Activated T-cell treated with anti-CD3 and anti-CD28 coated beads, Interleukin-2, amount 50 U/mL, for 48 hours (primary cell): Measurements from ENCODE around the gene HNRNPF.
"Not testable (repeated sequence)": the region's sequence is repeated elsewhere in the genome, so short reads cannot be mapped to it uniquely, and the experiment has no call there.

Experiments used
- DNase-seq, 2 experiments: peaks; one replicate each; pipeline ENCODE4 v3.0.0-alpha.2; 2020

HNRNPF gene

DNA sequence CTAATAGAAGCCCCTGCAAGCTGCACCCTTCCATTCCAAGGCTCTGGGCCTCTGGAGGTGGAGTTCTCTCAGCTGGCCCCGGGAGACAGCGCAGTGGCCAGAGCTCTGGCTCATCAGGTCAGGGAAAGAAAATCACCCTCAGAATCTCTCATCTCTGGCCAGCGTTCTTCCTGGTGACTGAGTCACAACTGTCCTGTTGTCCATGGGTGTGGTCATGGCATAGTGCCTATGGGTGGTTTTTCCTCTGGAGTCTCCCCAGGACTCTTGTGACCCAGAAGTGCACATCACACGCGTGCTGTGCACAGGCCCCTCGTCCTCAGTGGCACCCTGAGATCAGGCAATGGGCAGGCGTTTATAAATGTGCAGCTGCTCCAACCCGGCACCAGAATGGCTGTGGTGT, 64.9 kb downstream of the HNRNPF start:
- DNase-seq = no peak

DNA sequence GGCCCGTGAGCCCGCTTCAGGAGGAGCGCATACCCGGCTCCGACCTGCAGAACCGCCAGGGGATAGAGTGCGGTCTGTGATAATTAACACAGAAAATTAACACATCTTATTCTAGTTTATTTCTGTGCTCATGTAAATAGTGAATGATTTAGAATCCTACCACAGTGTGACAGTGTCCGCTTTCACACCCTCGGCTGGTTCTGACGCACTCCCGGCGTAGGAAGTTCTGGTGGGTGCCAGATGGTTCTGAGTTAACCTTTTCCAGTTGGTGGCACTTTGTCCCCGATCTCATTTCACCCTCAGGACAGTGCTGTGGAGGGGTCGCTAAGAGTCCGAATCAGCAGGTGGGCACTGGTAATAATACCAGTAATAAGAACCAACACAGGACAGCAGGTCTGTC, 65.9 kb downstream of the HNRNPF start:
- no peak for DNase-seq

DNA sequence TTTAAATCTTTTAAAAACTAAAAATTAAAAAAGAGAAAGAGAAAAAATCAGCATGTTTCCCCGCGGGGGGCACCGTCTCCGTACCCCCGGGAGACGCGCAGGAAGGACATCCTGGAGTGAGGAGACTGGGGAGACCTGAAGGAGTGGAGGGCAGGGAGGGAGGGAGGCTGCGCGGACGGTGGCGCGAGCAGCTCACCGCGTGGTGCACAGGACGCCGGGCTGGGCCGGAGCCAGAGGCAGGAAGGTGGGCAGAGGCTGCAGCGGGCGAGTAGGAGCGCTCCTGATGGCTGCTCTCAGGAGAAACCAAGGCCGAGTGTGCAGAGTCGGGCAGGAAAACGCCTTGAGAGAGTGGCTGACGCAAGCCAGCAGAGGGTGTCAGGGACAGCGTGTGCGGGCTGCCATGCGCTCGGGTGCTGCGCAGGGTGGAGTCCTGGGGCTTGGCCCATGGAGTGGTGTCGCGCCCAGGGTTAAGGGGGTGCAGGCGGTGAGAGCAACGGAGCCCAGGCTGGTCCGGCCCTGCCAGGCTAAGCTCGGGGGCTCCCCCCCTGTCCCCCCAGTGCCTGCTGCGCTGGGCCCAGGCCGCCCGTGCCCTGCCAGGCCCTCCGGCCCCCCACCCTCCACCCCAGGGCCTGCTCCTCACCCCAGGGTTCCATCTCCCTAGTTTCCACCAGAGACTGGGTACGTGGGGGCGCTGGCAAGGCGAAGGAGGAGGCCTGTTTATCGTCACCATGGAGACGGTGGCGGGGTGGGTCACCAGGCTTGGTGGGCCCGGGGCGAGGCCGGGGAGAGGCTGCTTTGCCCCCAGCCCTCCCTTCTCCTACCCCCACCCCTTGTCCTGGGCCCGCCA, 66.5 kb downstream of the HNRNPF start:
- DNase-seq = no peak

DNA sequence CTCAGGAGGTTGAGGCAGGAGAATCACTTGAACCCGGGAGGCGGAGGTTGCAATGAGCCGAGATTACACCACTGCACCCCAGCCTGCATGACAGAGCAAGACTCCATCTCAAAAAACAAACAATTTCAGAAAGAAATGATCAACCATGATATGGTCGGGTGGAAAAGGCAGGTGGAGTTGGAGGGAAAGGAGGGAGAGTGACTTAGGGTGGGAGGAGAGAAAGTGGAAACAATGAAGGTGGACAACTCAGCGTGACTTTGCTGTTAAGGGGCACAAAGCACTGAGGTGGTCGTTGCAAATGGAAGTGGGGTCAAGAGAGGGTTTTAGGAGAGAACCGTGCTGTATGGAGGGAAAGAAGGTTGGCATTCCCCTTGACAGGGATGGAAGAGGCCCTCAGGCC, 67.5 kb downstream of the HNRNPF start:
- DNase-seq = no peak

DNA sequence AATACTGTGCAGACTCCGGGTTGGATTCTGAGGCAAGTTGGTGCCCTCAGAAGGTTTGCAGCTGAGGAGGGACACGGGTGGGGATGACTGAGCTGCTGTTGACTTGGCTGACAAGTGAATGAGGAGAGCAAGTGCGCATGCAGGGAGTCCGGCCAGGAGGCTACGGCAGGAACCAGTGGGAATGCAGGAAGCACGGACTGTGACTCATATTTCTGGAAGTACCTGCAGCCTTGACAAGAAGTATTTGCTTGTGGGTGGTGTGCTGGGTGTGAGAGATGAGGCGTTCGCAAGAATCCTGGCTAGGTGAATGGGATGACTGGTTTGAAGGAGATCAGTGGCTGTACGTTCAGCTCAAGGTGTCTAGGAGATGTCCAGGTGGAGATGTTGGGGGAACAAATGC, 68.4 kb downstream of the HNRNPF start:
- no peak for DNase-seq

DNA sequence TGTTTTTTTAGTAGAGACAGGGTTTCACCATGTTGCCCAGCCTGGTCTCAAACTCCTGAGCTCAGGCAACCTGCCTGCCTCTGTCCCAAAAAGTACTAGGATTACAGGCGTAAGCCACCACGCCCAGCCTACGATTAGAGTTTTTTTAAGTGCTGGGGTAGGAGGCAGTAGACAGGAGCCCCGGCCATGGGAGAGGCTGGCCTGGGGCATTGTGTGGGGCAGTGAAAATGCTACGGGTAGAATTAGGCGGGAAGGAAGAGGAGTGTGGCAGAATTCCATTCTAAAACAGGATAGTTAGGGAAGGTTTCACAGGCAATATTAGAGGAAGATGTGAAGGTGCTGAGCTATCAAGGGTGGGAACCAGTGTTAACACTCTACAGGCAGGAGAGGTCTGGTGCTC, 68.9 kb downstream of the HNRNPF start:
- no peak for DNase-seq

DNA sequence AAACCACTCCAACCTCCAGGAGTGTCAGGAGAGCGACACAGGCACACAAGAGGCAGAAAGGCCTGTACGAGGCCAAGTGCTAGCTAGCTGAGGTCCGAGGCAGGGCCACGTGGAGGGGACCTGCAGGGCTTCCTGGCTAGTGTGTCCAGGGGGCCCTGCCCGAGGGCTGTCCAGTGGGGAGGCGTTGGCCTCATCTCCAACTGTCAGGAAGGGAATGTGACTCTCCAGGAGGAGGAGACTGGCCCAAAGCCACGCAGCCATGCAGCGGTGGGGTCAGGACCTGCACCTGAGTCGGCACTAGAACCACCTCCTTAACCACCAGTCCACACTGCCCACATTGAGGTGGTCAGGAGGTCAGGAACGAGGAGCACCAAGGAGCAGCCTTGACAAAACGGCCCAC, 69.8 kb downstream of the HNRNPF start:
- no peak for DNase-seq

DNA sequence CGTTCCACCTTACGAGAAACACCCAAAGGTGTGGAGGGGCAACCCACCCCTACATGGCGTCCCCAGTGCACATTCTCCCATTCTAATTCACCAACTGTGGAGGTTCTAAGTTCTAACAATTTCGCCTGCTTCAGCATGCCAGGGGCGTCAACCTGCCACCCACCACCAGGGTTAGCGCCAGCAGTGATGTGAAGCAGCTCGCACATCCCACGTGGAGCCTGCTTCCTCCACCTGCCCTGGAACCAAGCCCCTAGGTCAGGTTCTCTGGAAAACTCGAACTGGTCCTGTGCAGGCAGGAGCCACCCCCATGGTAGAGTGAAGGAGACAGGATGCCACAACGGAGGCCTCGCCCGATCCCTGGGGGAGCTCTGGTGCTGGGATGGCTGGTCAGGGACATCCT, 70.9 kb downstream of the HNRNPF start:
- no peak for DNase-seq

DNA sequence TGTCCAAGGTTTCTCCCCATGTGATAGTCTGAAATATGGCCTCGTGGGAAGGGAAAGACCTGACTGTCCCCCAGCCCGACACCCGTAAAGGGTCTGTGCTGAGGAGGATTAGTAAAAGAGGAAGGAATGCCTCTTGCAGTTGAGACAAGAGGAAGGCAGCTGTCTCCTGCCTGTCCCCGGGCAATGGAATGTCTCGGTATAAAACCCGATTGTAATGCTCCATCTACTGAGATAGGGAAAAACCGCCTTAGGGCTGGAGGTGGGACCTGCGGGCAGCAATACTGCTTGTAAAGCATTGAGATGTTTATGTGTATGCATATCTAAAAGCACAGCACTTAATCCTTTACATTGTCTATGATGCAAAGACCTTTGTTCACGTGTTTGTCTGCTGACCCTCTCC, 71.5 kb downstream of the HNRNPF start:
- DNase-seq = not testable (repeated sequence)

DNA sequence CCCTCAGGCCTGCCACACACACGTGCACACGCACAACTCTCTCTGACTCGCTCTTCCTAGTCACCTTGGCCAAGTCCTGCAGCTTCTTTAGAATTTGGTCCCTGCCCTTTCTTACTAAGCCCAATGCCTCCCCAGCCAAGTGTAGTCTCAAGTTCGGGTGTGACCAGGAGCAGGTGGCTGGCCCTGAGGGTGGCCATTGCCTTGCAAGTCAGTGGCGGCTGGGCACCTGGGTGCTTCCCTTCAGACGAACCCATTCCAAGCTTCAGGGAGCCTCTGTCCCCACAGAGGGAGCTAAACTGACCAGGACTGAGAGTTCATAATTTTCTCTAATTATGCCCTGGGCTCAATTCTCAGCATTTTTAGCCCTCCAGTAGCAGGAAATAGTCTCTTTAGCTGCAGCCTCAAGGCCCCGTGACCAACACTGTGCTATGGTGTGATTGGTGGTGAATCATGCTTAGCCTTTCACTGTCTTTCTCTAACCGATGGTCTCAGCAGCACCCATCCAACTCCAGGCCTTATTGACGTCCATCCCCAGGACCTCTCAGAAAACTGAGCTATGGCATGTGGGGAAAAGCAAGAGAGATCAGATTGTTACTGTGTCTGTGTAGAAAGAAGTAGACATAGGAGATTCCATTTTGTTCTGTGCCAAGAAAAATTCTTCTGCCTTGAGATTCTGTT, 72.2 kb downstream of the HNRNPF start:
- no peak for DNase-seq

DNA sequence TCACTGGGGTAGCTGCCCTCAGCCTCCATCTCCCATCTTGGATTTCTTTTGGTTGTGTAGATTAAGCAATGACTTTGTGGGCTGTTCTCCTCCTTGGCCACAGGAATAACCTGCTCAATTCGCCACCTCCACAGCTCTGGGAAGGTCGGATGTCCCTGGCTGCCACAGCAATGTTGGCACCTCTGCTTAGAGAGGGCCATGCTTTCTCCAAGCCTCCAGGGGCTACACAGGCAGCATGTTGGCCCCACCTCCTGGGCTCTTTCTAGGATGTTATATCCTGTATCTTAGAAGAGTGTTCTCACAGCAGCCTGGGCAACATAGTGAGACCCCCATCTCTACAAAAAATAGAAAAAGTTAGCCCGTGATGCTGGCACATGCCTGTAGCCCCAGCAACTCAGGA, 72.9 kb downstream of the HNRNPF start:
- no peak for DNase-seq
